Muscle layer of colon (tissue), 2 donors: Measurements from ENCODE around the gene PPP6C.
"Not testable (repeated sequence)": the region's sequence is repeated elsewhere in the genome, so short reads cannot be mapped to it uniquely, and the experiment has no call there.

Experiments used
- H3K27ac ChIP-seq: one replicate; pipeline ENCODE4 v1.7.0; 2013; ENCODE audit warnings: low read depth, mild to moderate bottlenecking, low read length, moderate library complexity
- H3K27me3 ChIP-seq, 2 donors: one replicate each; pipeline ENCODE4 v1.7.0; 2013; ENCODE audit warnings: low read length in 2 of 2, mild to moderate bottlenecking in 2 of 2; ENCODE audit not compliant: insufficient read depth in 2 of 2, control insufficient read depth in 1 of 2
- H3K36me3 ChIP-seq: one replicate; pipeline ENCODE4 v1.7.0; 2013; ENCODE audit warnings: mild to moderate bottlenecking, low read length; ENCODE audit not compliant: insufficient read depth
- H3K4me1 ChIP-seq: one replicate; pipeline ENCODE4 v1.7.0; 2013; ENCODE audit warnings: mild to moderate bottlenecking, low read length; ENCODE audit not compliant: insufficient read depth
- H3K4me3 ChIP-seq, 2 donors: one replicate each; pipeline ENCODE4 v1.7.0; 2013; ENCODE audit warnings: low read length in 2 of 2, low read depth in 1 of 2, mild to moderate bottlenecking in 1 of 2, moderate library complexity in 1 of 2
- H3K9ac ChIP-seq: one replicate; pipeline ENCODE4 v1.7.0; 2013; ENCODE audit warnings: low read length
- H3K9me3 ChIP-seq: one replicate; pipeline ENCODE4 v1.7.0; 2013; ENCODE audit warnings: mild to moderate bottlenecking, low read length
- donor health status: abdominal sarcoma.
- donor health status: Adenocarcinoma of cecum.

PPP6C gene

DNA sequence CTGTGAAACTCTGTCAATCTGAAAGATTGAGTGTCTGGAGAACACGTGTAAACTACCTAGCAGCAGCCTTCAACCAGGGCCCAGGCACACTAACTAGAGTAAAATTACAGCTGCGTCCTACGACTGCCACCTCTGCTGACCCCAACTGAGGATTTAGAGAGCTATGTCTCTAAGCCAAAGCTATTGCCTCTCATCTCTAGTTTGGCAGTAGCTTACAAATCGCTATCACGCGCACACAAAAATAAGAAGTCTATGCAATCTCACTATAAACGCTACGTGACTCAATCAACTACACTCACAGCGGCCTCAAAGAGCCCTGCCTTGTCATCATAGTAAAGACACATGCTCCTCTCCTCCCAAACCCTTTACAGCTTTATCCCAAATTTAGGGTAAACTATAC lies 8.7 kb downstream of the PPP6C start:
- Histone ChIP-seq H3K4me1 (peaks cover 7% of the 10 kb centered on the region), H3K27me3 (no peaks in the 10 kb centered on the region)

GRCh38 chr9:125179776-125180175 lies 9.8 kb downstream of the PPP6C start:
- not testable (repeated sequence) for H3K27ac ChIP-seq, H3K36me3 ChIP-seq, H3K27me3 ChIP-seq, H3K9me3 ChIP-seq, H3K4me1 ChIP-seq, H3K9ac ChIP-seq, H3K4me3 ChIP-seq

More for the DNA sequence above, 8.7 kb downstream of the PPP6C start:
- Histone ChIP-seq H3K9me3 (no peaks in the 10 kb centered on the region), H3K4me3 (no peak overlapping the region), H3K9ac (no peak overlapping the region), H3K27ac (no peak overlapping the region), H3K36me3 (no peaks in the 10 kb centered on the region)

DNA sequence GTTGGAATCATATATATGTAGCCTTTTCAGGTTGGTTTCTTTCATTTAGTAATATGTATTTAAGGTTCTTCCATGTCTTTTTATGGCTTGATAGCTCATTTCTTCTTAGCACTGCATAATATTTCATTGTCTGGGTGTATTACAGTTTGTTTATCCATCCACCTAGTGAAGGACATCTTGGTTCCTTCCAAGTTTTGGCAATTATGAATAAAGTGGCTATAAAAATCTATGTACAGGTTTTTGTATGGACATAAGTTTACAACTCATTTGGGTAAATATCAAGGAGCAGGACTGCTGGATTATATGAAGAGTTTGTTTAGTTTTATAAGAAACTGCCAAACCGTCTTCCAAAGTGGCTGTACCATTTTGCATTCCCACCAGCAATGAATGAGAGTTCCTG lies 11.7 kb downstream of the PPP6C start:
- no peak overlapping the region for H3K4me3 ChIP-seq
- H3K27ac ChIP-seq: no peak overlapping the region
- H3K9ac ChIP-seq: no peak overlapping the region
- no peaks in the 10 kb centered on the region for H3K27me3 ChIP-seq
- no peaks in the 10 kb centered on the region for H3K36me3 ChIP-seq
- H3K9me3 ChIP-seq: no peaks in the 10 kb centered on the region
- peaks cover 7% of the 10 kb centered on the region for H3K4me1 ChIP-seq

- no peaks in the 10 kb centered on the region for H3K27me3 ChIP-seq
- no peaks in the 10 kb centered on the region for H3K9me3 ChIP-seq
- no peak overlapping the region for H3K27ac ChIP-seq
- H3K4me3 ChIP-seq: no peak overlapping the region
- no peak overlapping the region for H3K9ac ChIP-seq
- peaks cover 18% of the 10 kb centered on the region for H3K4me1 ChIP-seq
- no peaks in the 10 kb centered on the region for H3K36me3 ChIP-seq
These were observed 13.0 kb downstream of the PPP6C start for GRCh38 chr9:125176636-125177035.

DNA sequence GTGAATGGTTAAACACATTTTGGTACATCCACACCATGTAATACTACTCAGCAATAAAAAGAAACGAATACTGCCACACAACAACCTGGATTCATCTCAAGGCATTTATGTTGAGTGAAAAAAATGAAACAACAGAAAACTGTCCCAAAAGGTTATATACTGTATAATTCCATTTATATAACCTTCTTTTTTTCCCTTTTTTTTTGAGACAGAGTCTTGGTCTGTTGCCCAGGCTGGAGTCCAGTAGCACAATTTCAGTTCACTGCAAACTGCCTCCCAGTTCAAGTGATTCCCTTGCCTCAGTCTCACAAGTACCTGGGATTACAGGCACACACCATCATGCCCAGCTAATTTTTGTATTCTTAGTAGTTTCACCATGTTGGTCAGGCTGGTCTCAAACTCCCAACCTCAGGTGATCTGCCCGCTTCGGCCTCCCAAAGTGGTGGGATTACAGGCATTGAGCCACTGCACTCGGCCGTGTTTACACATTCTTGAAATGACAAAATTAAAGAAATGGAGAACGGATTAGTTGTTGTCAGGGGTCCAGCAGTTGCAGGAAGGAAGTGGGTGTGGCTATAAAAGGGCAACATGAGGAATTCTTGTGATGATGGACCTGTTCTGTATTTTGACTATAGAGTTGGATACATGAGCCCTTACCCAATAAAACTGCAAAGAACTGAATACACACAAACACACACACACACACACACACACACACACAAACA lies 17.4 kb downstream of the PPP6C start:
- no peak overlapping the region for H3K27ac ChIP-seq
- H3K4me3 ChIP-seq: no peak overlapping the region
- peaks cover 18% of the 10 kb centered on the region for H3K4me1 ChIP-seq
- peaks cover 7% of the 10 kb centered on the region for H3K36me3 ChIP-seq
- no peaks in the 10 kb centered on the region for H3K9me3 ChIP-seq
- H3K9ac ChIP-seq: no peak overlapping the region
- no peaks in the 10 kb centered on the region for H3K27me3 ChIP-seq

GRCh38 chr9:125169895-125170294 lies 19.7 kb downstream of the PPP6C start:
- Histone ChIP-seq H3K9ac (no peak overlapping the region), H3K4me3 (no peak overlapping the region), H3K27ac (no peak overlapping the region), H3K36me3 (peaks cover 7% of the 10 kb centered on the region), H3K9me3 (no peaks in the 10 kb centered on the region), H3K4me1 (peaks cover 11% of the 10 kb centered on the region), H3K27me3 (no peaks in the 10 kb centered on the region)

GRCh38 chr9:125166762-125167161 lies 22.8 kb downstream of the PPP6C start:
- no peak overlapping the region for H3K27ac ChIP-seq
- H3K9ac ChIP-seq: no peak overlapping the region
- peaks cover 1% of the 10 kb centered on the region for H3K4me1 ChIP-seq
- H3K9me3 ChIP-seq: no peaks in the 10 kb centered on the region
- H3K4me3 ChIP-seq: no peak overlapping the region
- no peaks in the 10 kb centered on the region for H3K27me3 ChIP-seq
- peaks cover 7% of the 10 kb centered on the region for H3K36me3 ChIP-seq

DNA sequence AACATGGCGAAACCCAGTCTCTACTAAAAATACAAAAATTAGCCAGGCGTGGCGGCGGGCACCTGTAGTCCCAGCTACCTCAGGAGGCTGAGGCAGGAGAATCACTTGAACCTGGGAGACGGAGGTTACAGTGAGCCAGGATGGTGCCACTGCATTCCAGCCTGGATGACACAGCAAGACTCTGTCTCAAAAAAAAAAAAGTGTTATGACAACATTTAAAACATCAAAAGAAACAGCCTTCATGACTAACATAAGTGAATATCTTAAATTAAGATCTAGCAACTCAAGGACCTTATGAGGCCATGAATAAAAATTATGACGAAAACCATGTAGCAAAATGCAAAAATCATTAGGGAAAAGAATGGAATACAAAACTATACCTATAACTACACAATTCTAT lies 26.7 kb downstream of the PPP6C start:
- H3K9me3 ChIP-seq, H3K27ac ChIP-seq, H3K4me3 ChIP-seq, H3K9ac ChIP-seq, H3K27me3 ChIP-seq, H3K36me3 ChIP-seq, H3K4me1 ChIP-seq: not testable (repeated sequence)

DNA sequence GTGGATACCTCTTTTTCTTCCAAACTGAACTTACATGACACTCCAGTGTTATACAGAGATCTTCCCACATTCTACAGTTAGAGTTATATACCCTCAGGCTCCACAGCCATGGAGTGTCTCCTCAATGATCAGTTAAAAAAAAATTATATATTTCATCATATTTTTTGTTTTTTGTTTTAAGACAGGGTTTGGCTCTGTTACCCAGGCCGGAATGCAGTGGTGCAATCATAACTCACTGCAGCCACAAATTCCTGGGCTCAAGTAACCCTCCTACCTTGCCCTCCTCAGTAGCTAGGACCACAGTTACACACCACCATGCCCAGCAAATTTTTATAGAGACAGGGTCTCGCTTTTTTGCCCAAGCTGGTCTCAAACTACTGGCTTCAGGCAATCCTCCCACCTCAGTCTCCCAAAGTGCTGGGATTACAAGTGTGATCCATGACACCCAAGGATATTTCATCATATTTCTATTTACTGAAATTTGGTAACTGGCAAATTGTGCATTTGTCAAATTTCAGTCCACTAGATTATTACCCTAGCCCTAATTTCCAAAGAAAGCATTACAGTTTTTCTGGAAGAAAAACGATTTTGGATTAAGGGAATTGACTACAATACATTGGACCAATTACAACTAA lies 28.2 kb downstream of the PPP6C start:
- H3K4me1 ChIP-seq: peaks cover 8% of the 10 kb centered on the region
- H3K9ac ChIP-seq: no peak overlapping the region
- no peak overlapping the region for H3K27ac ChIP-seq

DNA sequence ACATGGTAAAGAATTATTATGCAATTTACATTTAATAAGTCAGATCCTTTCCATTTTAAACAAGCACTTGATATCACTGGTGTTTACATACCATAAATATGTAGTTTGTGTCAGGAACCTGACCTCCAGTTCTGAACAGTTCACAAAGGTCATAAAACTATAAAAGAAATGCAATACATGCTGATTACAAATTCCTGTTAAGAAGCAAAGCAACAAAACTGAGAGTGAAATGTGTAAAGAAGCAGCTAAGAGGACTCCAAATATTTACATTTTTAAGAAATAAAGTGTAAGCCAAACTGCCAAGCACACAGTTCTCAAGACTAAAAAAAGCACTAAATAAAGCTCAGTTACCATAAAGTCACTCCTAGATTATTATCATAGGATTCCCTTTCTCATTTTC lies 28.9 kb downstream of the PPP6C start:
- no peak overlapping the region for H3K27ac ChIP-seq
- no peaks in the 10 kb centered on the region for H3K36me3 ChIP-seq
- H3K27me3 ChIP-seq: no peaks in the 10 kb centered on the region
- peaks cover 8% of the 10 kb centered on the region for H3K4me1 ChIP-seq
- H3K9ac ChIP-seq: no peak overlapping the region
- H3K4me3 ChIP-seq: no peak overlapping the region
- no peaks in the 10 kb centered on the region for H3K9me3 ChIP-seq

More for the DNA sequence above, 28.2 kb downstream of the PPP6C start:
- Histone ChIP-seq H3K36me3 (no peaks in the 10 kb centered on the region), H3K27me3 (no peaks in the 10 kb centered on the region), H3K9me3 (no peaks in the 10 kb centered on the region), H3K4me3 (no peak overlapping the region)

GRCh38 chr9:125156551-125156950 lies 33.1 kb downstream of the PPP6C start:
- Histone ChIP-seq H3K27me3 (no peaks in the 10 kb centered on the region), H3K4me1 (peaks cover 8% of the 10 kb centered on the region), H3K4me3 (no peak overlapping the region), H3K36me3 (peaks cover 21% of the 10 kb centered on the region), H3K9ac (no peak overlapping the region), H3K27ac (no peak overlapping the region), H3K9me3 (no peaks in the 10 kb centered on the region)
